Glomerular visceral epithelial cell (primary cell): ENCODE results near the gene PSD4.

Source experiments
- DNase-seq: peaks from one replicate; pipeline ENCODE4 v3.0.0-alpha.2; 2016; ENCODE audit errors: extremely low spot score

The PSD4 gene

DNA sequence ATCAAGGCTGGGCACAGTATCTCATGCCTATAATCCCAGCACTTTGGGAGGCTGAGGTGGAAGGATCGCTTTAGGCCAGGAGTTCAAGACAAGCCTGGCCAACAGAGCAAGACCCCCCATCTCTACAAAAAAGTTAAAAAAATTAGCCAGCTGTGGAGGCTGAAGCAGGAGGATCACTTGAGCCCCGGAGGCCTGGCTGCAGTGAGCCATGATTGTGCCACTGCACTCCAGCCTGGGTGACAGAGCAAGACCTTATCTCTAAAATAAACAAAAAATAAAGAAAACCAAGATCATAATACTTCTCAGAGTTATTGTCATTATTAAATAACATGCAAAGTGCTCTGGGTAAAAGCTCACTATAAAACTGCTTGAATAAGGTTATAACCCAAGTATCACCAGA lies 31.5 kb upstream of the PSD4 start:
- DNase-seq: no peak

DNA sequence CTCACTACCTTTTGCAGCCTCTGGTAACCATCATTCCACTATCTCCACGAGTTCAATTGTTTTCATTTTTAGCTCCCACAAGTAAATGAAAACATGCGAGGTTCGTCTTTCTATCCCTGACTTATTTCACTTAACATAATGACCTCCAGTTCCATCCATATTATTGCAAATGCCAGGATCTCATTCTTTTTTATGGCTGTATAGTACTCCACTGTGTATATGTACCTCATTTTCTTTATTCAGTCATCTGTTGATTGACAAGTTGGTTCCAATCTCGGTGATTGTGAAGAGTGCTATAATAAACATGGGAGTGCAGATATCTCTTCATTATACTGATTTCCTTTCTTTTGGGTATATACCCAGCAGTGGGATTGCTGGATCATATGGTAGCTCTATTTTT lies 29.5 kb upstream of the PSD4 start:
- DNase-seq: no peak

DNA sequence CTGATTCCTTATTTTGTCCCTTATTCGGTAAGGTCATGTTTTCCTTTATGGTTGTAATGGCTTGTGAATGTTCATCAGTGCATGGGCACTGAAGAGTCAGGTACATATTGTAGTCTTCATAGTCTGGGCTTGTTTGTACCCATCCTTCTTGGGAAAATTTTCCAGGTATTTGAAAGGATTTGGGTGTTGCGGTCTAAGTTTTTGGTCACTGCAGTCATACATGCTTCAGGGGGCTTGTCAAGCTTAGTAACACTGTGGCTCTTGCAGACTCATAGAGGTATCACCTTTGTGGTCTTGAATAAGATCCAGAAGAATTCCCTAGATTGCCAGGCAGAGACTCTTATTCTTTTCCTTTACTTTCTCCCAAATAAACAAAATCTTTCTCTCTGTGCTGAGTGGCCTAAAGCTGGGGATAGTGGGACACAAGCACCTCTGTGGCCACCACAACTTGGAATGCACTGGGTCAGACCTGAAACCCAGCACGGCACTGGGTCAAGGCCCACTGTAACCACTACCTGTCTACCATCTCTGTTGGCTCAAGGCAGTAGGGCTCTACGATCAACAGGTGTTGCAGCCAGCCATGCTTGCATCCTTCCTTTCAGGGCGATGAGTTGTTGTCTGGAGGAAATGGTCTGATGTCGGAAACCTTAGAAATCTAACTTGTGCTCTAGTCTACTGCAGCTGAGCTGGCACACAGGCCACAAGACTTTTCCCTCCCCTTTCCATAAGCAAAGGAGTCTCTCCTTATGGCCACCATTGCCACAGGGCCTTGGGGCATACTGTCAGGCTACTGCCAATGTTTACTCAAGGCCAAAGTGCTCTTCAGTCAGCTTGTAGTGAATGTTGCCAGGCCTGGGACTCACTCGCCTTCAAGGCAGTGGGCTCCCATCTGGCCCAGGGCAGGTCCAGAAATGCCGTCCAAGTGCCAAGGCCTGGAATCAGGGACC lies 24.9 kb upstream of the PSD4 start:
- DNase-seq: no peak

DNA sequence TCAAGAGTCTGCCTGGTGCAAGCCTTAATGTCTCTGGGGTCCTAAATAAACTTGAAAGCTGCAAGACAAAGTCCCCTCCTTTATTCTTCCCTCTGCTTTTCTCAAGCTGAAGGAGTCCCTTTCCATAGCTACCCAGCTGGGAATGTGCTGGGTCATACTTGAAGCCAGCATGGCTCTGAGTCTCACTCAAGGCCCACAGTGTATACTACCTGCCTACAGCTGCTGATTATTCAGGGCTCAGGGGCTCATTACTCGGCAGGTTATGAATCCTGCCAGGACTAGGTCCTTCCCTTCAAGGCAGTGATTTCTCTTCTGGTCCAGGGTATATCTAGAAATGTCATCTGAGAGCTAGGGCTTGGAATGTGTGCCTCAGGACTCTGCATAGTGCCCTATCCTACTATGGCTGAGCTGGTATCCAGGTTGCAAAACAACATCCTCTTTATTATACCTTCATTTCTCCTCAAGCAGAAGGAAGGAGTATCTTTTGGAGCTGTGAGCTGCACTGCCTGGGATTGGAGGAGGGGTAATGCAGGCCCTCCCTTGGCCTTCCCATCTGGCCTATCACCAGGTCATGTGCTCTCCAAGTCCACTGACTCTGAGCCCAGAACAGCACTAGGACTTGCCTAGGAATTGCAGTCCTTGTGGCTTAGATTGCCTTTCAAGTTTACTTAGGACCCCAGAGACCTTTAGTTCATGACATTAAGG lies 24.1 kb upstream of the PSD4 start:
- DNase-seq: no peak

DNA sequence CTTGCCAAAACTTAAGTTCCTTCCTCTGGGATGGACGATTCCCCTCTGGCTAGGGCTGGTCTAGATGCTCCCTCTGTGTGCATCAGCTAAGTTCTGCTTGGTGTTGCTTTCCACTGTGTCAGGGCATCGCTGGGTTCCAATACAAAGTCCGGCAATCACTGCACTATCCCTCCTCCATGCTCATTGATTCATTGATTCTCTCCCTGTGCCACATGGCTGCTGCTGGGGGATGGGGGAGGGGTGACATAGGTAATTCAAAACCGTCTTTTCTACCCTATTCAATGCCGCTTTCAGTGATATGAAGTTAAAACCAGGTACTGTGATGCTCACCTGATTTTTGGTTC lies 23.5 kb upstream of the PSD4 start:
- DNase-seq: no peak

DNA sequence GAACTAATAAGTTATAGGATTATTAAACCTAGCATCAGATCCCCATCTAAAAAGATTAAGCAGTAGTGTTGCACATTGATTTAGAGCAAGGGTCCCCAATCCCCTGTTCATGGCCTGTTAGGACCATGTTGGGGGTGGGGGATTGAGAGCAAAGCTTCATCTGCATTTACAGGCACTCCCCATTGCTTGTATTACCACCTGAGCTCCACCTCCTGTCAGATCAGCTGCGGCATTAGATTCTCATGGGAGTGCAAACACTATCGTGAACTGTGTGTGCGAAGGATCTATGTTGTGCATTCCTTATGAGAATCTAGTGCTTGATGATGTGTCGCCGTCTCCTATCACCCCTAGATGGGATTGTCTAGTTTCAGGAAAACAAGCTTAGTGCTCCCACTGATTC lies 18.4 kb upstream of the PSD4 start:
- DNase-seq: no peak

DNA sequence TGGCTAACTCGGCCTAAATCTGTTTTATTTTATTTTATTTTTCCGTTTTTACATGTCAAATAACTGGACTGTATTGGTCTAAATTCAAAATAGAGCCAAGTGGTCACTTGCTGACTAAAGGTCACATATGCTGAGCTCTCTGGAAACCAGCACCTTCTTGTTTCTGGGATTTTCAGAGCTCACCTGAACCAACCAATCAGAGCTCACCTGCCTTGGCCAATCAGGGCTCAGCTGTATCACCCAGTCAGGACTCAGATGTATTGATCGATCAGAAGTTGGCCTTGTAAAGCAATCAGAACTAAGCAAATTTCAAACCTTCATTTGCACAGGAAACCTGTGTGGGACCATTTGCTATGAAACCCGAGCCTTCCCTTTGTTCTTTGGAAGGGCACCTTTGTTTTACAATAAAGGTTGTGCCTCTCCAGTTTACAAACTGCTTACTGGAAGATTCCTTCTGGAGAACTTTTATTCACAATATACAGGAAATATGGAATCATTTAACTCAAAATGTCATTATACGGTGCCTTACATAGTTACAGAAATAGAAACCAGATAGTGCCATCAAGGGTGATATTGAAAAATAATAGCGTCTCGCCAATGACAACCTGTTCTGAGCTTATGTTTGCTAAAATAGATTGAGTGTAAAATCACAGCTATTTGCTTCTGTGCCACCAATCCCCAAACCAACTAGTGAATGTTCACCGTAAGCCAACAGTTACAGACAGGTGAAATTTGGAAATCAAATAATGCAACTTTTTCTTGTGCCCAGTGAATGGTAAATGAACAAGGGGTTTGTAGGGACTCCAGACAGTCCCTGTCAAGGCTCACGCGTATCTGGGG lies 17.3 kb upstream of the PSD4 start:
- DNase-seq: no peak

DNA sequence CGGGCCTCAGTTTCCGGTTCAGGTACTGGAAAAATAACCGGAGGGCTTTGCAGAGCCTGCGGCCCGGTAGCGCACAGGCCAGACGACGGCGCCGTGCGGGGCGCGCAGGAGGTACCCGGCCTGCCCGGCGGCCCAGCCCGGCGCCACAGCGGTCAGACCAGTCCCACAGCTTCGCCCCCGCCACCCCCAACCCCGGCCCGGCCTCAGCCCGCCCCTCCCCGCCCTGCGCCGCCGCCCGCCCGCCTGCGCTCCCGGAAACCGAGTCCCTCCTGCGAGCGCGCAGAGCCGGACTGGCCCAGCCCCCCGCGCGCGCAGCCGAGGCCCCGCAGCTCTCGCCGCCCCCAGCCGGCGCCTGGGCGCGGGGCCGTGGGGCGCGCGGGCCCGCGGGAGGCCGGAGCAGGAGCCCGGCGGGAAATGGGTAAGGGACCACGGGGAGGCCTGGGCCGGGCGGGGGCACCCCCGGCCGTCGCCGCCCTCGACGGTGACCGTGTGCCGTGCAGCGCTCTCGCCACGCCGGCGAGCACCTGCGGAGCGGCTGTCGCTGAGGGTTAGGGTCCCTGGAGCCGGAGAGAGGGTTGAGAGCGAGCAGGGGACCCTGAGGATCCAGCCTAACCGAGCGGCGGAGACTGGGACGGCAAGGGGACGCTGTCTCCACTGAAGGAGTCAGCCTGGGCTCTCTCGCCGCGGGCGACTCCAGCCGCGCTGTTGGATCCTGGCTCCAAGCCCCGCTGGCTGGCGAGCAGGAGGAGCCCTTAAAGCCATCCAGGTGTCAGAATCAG lies 16.5 kb upstream of the PSD4 start:
- no peak for DNase-seq

DNA sequence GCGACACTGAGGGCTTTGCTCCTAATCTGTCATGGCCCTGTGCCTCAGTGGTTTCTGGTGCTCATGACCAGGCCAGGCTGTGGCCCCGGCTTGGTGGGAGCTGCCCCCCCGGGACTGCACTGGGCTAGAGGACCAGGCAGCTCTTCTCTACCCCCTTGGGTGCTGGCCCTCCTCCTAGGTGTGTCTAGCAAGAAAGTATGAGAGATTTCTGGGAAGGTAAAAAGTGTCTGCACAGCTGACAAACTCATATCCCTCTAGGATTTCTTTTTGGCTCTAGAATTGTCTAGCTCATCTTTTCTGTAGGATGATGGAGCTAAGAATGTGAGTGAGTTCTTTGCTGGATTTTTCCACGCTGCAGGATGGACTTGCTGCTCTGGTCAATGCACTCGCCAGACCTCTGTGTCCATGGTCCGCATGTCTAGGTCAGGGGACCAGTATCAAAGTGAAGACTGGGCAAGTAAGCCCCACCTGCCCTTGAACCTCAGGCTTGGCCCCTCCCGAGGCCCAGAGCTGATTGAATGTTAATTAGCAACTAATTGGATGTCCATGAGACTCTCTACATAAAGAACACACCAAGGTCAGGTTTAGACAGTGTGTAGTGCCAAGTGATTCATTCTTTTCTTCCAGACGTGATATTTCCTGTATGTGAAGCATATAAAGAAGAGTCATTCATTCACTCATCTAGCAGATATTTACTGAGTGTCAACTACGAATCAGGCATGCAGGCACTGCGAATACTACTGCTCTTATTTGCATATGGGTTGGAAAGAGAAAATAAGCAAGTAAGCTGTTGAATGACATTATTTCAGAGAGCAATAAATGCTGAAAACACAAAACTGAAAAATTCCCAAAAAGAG lies 15.6 kb upstream of the PSD4 start:
- DNase-seq: no peak

DNA sequence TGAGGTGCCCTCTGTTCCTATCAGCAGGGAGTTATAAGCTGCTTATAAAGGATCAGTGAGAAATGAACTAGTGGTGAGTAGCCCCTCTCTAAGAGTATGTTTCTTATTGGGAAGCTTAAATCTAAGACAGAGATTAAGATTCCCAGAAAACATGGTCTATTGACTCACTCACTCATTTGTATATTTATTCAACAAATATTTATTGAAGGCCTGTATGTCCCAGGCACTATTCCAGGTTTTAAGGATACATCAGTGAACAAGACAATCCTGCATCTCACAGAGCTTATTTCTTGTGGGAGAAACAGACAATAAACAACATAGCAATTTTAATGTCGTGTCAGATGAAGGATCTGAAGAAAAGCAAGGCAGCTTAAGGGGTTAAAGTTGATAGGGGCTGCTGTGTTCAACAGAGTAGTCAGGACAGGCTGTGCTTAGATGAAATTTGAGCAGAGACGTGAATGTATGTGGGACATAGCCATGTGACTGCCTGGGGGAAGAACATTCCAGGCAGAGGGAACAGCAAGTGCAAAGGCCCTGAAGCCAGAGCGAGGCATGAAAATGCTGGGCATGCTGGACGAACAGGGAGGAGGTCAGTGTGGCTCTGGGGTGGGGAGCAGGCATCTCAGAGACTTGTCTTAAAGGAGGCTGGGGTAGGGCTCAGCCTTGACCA lies 14.8 kb upstream of the PSD4 start:
- no peak for DNase-seq

DNA sequence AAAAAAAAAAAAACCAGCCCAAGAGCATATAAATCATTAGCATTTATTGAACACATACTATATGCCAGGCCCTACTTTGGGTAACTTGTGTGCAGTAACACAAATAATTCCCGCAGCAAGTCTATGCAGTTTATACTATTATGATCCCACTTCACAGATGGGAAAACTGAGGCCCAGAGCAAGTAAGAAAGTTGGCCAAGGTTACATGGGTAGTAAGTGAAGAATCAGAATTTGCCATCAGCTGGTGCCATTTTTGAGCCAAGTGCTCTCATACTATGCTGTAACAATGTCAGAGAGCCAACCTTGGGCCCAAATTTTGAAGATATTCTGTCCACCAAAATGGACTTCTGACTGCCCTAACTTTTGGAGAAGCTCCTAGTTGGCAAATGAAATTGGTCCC lies 13.5 kb upstream of the PSD4 start:
- DNase-seq: no peak

DNA sequence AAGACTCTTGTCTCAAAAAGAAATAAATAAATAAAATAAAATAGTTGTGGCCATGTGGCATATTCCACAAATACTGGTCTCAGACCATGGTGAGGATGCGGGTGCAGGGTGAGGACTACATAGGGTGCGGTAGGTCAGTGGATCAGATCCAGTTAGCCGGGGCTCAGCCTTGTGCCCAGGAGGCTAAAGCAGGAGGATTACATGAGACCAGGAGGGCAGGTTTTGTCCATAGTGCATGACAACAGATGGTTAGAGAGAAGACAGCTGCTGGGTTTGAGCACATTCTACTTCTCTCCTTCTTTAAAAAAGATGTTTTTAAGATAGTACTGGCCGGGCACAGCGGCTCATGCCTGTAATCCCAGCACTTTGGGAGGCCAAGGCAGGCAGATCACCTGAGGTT lies 12.8 kb upstream of the PSD4 start:
- no peak for DNase-seq

DNA sequence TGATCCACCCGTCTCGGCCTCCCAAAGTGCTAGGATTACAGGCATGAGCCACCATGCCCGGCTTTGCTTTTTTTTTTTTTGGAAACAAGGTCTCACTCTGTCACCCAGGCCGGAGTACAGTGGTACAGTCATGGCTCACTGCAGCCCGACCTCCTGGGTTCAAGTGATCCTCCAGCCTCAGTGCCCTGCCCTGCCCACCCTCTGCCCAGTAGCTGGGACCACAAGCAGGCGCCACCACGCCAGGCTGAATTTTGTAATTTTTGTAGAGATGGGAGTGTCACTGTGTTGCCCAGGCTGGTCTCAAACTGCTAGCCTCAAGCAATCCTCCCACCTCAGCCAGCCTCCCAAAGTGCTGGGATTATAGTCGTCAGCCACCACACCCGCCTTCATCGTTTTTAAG lies 11.6 kb upstream of the PSD4 start:
- no peak for DNase-seq

DNA sequence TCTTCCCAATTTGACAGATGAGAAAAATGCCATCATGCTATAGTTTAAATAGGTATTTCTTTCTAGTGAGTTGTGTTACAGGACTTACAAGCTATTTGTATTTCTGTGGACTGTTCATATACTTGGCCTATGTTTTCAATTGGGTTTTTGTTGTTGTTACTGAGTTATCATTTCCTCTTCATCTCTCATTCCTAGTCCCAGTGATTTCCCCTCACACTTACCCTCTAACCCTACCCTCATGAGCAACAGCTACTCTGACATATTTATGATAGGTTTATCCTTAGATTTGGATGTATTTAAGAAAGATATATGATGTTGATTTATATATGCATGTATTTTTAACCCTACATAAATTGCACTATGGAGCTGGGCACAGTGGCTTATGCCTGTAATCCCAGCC lies 10.9 kb upstream of the PSD4 start:
- DNase-seq: no peak

DNA sequence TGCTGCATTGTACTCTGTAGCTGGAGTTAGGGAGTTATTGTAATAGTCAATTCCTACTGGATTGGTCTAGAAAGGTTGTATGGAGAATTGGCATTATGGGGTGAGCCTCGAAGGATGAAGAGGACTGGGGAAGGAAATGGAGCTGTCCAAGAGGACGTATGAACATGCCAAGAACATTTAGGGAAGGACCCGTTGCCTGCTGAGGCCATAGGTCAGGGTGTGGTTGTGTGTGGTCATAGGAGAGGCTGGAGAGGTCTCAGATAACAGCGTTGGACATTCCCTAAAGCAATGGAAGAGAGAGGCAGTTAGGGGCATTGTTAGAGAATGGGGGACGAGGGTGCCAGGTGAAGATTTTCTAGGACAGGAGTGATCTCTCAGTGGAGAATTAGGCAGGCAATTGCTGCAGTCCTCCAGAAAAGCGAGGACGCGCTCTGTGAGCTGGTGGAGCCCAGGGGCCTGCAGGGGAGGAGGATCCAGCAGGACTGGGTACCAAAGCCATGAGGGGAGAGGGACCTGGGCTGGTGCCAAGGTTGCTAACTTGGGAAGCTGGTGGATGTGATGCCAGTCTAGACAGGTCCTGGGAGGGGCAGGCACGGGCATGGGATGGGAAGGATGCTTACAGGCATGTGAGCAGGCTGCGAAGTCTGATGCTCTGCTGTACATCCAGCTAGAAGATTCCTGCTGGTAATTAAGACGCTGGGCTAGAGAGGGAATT lies 9.4 kb upstream of the PSD4 start:
- DNase-seq: no peak

DNA sequence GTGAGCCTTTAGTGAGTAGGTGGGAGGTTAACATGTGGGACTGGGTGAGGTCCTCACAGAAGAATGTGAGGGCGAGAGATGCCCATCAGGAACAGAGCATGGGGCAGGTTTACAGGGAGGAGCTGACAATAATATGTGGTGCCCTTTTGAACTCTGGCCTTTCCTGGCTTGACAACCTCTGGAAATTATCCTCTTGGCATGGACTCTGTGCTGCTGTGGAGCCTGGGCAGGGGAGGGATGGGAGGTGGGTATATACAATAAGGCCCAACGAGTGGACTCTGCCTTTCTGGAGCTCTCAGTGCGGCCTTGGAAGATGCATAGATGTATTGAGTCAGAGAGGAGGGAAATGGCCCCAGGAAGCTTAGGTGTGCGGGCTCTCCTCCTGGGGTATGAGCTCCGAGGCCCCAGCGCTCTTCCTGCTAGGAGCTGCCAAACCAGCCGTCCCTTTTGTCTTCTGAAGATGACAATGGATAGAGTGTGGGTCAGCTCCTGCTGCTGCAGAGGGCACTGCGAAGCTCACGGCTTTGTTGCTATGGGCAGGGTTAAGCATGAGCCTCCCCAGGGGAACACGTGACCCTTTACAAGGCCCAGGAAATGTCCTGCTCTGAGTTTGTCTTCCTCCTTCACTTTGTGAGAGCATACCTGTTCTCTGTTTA lies 8.7 kb upstream of the PSD4 start:
- DNase-seq: no peak

DNA sequence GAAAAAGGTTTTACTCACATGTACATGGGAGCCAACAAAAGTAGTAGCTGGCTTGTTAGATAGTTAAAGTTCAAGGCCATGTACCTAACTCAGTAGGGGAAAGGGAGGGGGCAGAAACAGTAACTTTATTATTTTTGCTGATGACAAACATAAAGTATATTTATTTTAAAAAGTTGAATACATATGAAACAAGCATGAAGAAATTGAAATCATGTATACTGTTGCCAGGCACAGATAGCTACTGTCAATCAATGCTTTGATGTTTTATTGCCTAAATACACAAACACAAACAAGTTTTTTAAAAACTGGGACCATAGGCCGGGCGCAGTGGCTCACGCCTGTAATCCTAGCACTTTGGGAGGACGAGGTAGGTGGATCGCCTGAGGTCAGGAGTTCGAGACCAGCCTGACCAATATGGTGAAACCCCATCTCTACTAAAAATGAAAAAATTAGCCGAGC lies 7.6 kb upstream of the PSD4 start:
- no peak for DNase-seq

DNA sequence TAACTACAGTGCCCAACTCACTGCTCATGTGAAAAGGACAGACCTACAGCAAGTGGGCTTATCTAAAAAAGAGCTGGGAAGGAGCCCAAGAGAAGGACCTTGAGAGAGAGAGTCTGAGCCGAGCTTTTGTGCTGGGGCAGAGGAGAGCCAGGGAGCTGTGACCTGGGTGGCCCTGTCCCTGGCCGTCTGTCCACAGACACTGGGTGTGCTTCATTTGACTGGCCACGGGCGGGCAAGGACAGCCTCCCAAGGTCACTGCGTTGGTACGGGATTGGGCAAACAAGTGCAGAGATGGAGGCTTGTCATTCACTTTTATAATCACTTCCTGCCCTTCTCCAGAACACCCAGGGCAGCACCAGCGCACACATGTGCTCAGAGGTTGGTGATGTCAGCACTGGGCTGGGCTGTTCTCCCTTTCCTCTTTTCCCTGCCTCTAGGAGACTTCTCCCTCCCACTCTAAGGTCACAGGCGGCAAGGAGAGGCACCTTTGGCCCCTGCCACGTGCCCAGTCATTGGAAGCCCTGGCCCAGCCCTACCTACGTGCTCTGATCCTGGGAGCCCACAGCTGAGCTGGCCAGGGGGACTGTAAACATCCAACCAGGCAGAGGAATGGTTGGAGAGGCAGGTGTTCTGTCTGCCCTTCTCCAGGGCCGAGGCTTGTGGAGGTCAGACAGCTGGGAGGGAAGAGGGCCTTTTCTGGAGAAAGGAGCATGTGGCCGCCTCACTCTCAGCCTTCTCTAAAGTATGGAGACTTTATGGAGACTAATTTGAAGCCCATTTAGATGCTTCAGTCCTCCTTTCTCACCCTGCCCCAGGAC lies 6.4 kb upstream of the PSD4 start:
- no peak for DNase-seq
